Fibroblast of pulmonary artery (primary cell): Measurements from ENCODE around the gene CD55.
"Not testable (repeated sequence)": the region's sequence is repeated elsewhere in the genome, so short reads cannot be mapped to it uniquely, and the experiment has no call there.

Experiments
- DNase-seq: peaks from one replicate; pipeline ENCODE4 v3.0.0-alpha.2; 2010; ENCODE audit warnings: low read depth
- H3K4me3 ChIP-seq: replicated peaks from 2 replicates; pipeline ENCODE4 v1.5.1; 2011; ENCODE audit warnings: low read depth, mild to moderate bottlenecking, control low read depth, low read length, moderate library complexity
- TF ChIP-seq, protein P1 (sequence below): IDR thresholded peaks from 2 replicates; pipeline ENCODE4 v1.5.1; 2011; ENCODE audit warnings: mild to moderate bottlenecking, control low read depth, low read length, inconsistent platforms; ENCODE audit errors: missing control alignments

The CD55 gene

DNA sequence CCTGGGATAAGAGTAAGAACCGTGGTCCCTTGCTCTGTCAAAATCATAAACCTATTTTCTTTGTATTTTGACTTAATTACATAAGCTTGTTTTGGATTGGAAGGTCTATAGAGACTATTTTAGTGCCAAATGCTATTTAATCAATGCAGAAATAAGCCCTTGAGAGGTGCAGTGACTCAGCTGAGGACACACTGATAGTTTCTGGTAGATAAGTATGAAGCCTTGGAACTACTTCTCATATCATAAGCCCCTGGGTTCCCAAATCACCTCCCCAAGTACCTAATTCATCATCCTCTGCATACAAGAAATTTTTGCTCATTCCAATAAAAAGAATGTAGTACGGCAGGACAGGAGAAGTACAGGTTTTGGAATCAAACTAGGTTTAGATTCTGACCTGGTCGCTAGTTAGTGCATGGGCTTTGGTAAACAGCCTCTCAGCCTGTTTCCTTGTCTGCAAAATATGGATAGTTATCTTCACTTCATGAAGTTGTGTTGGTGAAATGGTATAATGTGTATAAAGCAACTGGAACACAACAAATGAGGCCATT, 3.3 kb upstream of the CD55 start:
- TF ChIP-seq, protein P1, sequence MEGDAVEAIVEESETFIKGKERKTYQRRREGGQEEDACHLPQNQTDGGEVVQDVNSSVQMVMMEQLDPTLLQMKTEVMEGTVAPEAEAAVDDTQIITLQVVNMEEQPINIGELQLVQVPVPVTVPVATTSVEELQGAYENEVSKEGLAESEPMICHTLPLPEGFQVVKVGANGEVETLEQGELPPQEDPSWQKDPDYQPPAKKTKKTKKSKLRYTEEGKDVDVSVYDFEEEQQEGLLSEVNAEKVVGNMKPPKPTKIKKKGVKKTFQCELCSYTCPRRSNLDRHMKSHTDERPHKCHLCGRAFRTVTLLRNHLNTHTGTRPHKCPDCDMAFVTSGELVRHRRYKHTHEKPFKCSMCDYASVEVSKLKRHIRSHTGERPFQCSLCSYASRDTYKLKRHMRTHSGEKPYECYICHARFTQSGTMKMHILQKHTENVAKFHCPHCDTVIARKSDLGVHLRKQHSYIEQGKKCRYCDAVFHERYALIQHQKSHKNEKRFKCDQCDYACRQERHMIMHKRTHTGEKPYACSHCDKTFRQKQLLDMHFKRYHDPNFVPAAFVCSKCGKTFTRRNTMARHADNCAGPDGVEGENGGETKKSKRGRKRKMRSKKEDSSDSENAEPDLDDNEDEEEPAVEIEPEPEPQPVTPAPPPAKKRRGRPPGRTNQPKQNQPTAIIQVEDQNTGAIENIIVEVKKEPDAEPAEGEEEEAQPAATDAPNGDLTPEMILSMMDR = no peak
- H3K4me3 ChIP-seq = no peak overlapping the region
- no peak for DNase-seq

DNA sequence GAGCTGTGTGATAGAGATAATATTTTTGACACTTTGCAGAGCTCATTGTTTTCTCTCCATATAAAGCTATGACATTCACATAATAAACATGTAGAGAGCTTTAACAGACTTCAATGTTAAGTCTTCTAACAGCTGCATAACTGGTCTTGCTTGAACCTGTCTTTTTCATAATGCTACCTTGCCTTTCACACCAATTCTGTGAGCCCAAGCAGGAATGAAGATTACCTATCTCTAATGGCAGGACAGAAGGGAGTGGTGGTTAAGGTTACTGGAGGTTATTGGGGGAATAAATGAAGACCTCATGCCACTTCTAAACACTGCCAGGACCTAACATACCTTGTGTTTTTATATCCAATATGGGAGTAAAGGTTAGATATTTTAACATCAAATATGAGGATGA, 2.3 kb upstream of the CD55 start:
- H3K4me3 ChIP-seq = no peak overlapping the region
- no peak for DNase-seq
- TF ChIP-seq, protein P1 = no peak

DNA sequence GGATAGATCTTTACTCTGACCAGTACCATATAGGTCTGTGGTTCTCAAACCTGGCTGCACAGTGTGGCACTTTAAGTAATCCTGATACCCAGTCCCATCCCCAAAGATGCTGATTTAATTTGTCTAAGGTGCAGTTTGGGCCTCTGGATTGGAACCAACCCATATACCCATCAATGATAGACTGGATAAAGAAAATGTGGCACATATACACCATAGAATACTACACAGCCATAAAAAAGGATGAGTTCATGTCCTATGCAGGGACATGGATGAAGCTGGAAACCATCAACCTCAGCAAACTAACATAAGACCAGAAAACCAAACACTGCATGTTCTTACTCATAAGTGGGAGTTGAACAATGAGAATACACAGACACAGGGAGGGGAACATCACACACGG, 1.4 kb upstream of the CD55 start:
- not testable (repeated sequence) for H3K4me3 ChIP-seq, DNase-seq

DNA sequence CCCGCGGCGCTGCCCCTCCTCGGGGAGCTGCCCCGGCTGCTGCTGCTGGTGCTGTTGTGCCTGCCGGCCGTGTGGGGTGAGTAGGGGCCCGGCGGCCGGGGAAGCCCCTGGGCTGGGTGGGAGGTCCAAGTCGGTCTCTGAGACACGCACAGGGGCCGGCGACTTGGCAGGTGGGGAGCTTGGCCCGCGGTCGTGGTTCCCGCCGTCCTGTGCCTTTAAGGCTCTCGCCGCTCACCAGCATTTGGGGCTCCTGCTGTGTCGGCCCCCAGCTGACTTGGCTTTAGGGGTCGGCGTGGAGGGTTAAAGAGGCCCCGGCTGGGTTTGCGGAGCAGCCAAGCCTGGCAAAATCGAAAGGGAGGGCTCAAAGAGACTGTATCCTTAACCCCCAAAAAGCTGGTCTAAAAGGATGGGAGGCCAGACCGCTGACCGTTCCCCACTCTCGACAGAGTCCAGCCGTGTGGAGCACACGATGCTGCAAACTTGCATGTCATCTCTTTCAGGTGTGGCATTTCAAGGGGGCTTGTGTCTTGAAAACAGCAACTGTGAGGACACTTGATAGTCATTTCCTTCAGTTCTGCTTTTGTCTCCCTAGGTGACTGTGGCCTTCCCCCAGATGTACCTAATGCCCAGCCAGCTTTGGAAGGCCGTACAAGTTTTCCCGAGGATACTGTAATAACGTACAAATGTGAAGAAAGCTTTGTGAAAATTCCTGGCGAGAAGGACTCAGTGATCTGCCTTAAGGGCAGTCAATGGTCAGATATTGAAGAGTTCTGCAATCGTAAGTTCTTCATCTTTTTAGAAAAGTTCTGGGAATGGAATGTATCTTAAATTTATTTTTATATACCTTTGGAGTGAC, 540 bp downstream of the CD55 start:
- peak overlapping the region; percentile 87 for H3K4me3 ChIP-seq
- TF ChIP-seq, protein P1 = no peak
- peak; percentile 33 for DNase-seq

DNA sequence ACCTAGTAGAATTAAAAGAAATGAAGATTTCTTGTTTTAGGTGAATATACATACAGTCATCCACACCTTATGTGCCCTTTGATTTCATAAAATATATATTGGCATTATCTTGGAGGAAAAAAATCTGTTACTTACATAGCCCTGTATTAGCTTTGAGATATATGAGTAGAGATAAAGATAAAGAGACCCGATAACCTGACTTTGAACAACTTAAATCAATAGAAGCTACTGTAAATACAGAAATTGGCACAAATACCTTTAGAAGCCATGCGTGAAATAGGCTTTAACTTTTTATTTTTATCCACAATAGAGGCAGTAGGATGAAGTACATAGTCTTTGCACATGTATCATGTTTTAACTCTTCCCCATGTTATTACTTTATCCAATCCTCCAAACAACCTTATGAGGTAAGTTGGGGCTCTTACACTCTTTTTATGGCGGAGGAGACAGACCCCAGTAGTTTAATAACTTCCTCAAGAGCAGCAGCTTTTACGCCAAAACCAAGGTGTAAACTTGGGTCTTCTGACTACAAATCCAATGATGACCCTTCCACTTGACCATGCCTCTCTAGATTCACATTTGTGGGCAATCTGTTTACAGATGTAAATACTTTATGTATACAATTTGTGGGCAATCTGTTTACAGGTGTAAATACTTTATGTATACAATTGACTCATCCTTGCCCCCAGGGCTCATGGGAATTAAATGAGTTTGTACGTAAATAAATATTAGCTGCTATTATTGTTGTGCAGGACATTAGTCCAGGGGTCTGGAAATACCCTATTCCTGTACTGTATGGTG, 2.1 kb downstream of the CD55 start:
- no peak for DNase-seq
- TF ChIP-seq, protein P1 = no peak
- no peak overlapping the region for H3K4me3 ChIP-seq

DNA sequence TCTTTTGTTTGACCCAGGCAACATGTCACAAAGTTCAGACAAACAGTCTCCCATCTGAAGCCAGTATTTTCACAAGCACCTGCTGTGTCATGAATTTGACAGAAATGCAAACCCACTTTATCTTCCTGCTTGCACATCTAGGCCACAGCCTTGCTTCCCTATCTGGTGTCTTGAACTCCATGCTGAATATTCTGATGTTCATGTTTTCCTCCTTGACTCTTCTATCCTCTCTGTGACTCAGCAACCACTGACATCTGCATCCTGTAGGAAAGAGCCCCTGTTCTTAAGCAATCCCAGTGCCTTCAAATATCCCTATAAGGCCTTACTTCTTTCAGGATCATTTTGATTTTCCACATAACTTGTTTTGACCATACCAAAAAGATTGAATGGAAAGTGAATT, 6.5 kb downstream of the CD55 start:
- peak; percentile 92 for DNase-seq
- TF ChIP-seq, protein P1 = no peak
- no peak overlapping the region for H3K4me3 ChIP-seq

DNA sequence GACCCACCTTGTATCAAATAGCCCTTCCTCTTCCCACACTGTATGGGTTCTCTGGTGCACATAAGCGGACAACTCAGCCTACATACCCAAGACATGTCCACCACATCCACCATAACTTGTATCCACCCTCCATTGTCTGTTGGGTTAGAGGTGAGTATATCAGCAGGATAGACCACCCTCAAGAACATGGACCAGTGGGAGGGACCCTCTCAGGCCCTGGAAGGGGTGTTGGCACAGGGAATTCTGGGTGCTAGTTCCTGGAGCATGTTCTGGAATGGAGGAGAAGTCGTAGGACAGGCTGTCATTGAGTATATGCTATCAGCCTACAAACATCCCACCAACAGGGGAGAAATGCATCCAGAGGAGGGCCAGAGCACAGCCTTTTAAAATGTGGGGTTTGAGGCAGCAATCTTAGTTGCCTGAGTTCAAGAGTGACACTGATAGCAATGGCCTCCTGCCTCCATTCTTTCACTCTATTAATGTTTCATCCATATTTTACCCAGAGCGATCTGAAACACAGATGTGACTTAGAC, 7.5 kb downstream of the CD55 start:
- no peak overlapping the region for H3K4me3 ChIP-seq
- no peak for DNase-seq
- TF ChIP-seq, protein P1 = no peak
